HEK293 (cell line): ENCODE data around the gene CLIC2.
"Not testable (repeated sequence)": the region's sequence is repeated elsewhere in the genome, so short reads cannot be mapped to it uniquely, and the experiment has no call there.

ENCODE experiments used
- BCL11B ChIP-seq: fragments of 450-650 bp; formaldehyde crosslinking; IDR thresholded peaks from 2 replicates; pipeline ENCODE4 v1.5.1; 2016; ENCODE audit warnings: low read depth, missing biosample characterization, missing genetic modification characterization
- CTCF ChIP-seq: fragments of 450-650 bp; formaldehyde crosslinking; IDR thresholded peaks from 2 replicates; pipeline ENCODE4 v1.5.1; 2016; ENCODE audit warnings: missing biosample characterization, missing genetic modification characterization
- HOXA7 ChIP-seq: sonication (generic); formaldehyde crosslinking; IDR thresholded peaks from 2 replicates; pipeline ENCODE4 v1.8.1; 2022; ENCODE audit warnings: missing genetic modification reagents, borderline replicate concordance
- REST ChIP-seq: fragments of 450-650 bp; formaldehyde crosslinking; IDR thresholded peaks from 2 replicates; pipeline ENCODE4 v1.5.1; 2016; ENCODE audit warnings: missing biosample characterization, missing genetic modification characterization
- SCRT1 ChIP-seq: fragments of 450-650 bp; formaldehyde crosslinking; IDR thresholded peaks from 2 replicates; pipeline ENCODE4 v1.5.1; 2016; ENCODE audit warnings: missing biosample characterization, missing genetic modification characterization, borderline replicate concordance
- SETDB1 ChIP-seq: IDR thresholded peaks from one replicate; pipeline ENCODE4 v1.6.1; 2017; ENCODE audit warnings: mild to moderate bottlenecking, low read length, moderate library complexity, mixed read lengths; ENCODE audit not compliant: insufficient read length
- ZEB2 ChIP-seq: fragments of 450-650 bp; formaldehyde crosslinking; IDR thresholded peaks from 2 replicates; pipeline ENCODE4 v1.5.1; 2016; ENCODE audit warnings: missing biosample characterization, missing genetic modification characterization
- ZNF266 ChIP-seq: fragments of 450-650 bp; formaldehyde crosslinking; IDR thresholded peaks from 2 replicates; pipeline ENCODE4 v1.5.1; 2016; ENCODE audit warnings: missing biosample characterization, missing genetic modification characterization, low read depth
- ZNF549 ChIP-seq: fragments of 450-650 bp; IDR thresholded peaks from 2 replicates; pipeline ENCODE4 v1.5.1; 2018; ENCODE audit warnings: missing biosample characterization, missing genetic modification characterization, mild to moderate bottlenecking, inconsistent platforms, moderate library complexity
- ZNF785 ChIP-seq: fragments of 450-650 bp; formaldehyde crosslinking; IDR thresholded peaks from 2 replicates; pipeline ENCODE4 v1.5.1; 2016; ENCODE audit warnings: missing biosample characterization, missing genetic modification characterization
- ZSCAN16 ChIP-seq: fragments of 450-650 bp; formaldehyde crosslinking; IDR thresholded peaks from 2 replicates; pipeline ENCODE4 v1.5.1; 2016; ENCODE audit warnings: missing biosample characterization, missing genetic modification characterization
- TF ChIP-seq, protein P1 (sequence below): fragments of 450-650 bp; IDR thresholded peaks from 2 replicates; pipeline ENCODE4 v1.5.1; 2018; ENCODE audit warnings: missing biosample characterization, missing genetic modification characterization
- TF ChIP-seq, protein P2 (sequence below): fragments of 450-650 bp; formaldehyde crosslinking; IDR thresholded peaks from 2 replicates; pipeline ENCODE4 v1.5.1; 2017; ENCODE audit warnings: missing biosample characterization, missing genetic modification characterization

- not testable (repeated sequence) for TF ChIP-seq SETDB1; CTCF; ZNF785 (tag by site-specific recombination); BCL11B; ZSCAN16; REST (tag by site-specific recombination); ZNF549; HOXA7 (CRISPR knock-in tag); SCRT1 (tag by site-specific recombination); ZEB2; ZNF266 (tag by site-specific recombination)
- TF ChIP-seq, protein P1, sequence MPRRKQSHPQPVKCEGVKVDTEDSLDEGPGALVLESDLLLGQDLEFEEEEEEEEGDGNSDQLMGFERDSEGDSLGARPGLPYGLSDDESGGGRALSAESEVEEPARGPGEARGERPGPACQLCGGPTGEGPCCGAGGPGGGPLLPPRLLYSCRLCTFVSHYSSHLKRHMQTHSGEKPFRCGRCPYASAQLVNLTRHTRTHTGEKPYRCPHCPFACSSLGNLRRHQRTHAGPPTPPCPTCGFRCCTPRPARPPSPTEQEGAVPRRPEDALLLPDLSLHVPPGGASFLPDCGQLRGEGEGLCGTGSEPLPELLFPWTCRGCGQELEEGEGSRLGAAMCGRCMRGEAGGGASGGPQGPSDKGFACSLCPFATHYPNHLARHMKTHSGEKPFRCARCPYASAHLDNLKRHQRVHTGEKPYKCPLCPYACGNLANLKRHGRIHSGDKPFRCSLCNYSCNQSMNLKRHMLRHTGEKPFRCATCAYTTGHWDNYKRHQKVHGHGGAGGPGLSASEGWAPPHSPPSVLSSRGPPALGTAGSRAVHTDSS (tag by site-specific recombination), result not testable (repeated sequence)
- TF ChIP-seq, protein P2, sequence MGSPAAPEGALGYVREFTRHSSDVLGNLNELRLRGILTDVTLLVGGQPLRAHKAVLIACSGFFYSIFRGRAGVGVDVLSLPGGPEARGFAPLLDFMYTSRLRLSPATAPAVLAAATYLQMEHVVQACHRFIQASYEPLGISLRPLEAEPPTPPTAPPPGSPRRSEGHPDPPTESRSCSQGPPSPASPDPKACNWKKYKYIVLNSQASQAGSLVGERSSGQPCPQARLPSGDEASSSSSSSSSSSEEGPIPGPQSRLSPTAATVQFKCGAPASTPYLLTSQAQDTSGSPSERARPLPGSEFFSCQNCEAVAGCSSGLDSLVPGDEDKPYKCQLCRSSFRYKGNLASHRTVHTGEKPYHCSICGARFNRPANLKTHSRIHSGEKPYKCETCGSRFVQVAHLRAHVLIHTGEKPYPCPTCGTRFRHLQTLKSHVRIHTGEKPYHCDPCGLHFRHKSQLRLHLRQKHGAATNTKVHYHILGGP, result not testable (repeated sequence)
These were observed 29.3 kb upstream of the CLIC2 start for GRCh38 chrX:155363712-155364111.
